ENCODE data around the gene CHAC2. TPM values are rescaled to one million over a fixed set of nuclear protein-coding genes. Genes with fewer than 3 reads are reported as not detected.

CHAC2 gene
- total RNA-seq, 1 donor from 2014 or later, result 1.3 TPM

DNA sequence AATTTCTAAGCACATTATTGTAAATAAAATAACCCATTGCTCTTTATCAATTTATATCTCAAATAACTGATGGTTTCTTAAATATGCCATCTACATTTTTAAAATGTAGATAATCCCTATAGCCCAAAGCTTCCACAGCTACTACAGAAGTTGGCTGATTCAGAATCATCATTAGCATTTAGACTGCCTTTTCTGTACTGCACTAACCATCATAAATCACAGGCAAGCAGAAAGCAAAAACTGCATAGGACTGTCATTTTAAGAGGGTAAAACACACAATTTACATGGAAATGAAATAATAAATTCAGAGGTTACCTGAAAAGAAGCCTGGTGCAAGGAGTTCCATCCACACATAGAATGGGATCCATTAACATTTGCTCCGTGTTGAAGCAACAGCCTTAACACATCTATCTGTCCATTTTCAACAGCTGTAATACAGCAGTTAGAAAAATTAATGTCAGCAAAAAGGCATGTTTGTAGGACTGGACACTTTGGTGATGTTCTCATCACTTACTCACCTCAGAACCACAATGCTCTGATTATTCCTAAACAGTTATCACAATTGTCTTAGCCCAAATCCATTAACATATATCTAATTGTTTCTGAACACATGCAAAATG lies 38.4 kb upstream of the CHAC2 start:
- H3K9me3 Mint-ChIP-seq (ENCODE audit: unreplicated experiment), result no peaks in the 10 kb centered on the region
- no peak overlapping the region for H3K27ac Mint-ChIP-seq (ENCODE audit: unreplicated experiment)
- no peaks in the 10 kb centered on the region for H3K27me3 Mint-ChIP-seq (ENCODE audit: unreplicated experiment)
- no peak overlapping the region for H3K4me3 Mint-ChIP-seq (ENCODE audit: unreplicated experiment)
- H3K36me3 Mint-ChIP-seq (ENCODE audit: low read depth, unreplicated experiment), result peaks cover 8% of the 10 kb centered on the region
- TF ChIP-seq, protein P1, sequence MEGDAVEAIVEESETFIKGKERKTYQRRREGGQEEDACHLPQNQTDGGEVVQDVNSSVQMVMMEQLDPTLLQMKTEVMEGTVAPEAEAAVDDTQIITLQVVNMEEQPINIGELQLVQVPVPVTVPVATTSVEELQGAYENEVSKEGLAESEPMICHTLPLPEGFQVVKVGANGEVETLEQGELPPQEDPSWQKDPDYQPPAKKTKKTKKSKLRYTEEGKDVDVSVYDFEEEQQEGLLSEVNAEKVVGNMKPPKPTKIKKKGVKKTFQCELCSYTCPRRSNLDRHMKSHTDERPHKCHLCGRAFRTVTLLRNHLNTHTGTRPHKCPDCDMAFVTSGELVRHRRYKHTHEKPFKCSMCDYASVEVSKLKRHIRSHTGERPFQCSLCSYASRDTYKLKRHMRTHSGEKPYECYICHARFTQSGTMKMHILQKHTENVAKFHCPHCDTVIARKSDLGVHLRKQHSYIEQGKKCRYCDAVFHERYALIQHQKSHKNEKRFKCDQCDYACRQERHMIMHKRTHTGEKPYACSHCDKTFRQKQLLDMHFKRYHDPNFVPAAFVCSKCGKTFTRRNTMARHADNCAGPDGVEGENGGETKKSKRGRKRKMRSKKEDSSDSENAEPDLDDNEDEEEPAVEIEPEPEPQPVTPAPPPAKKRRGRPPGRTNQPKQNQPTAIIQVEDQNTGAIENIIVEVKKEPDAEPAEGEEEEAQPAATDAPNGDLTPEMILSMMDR (IDR thresholded peaks at IDR 0.05; ENCODE audit: unreplicated experiment), result no peak
- no peak for DNase-seq (ENCODE audit: low spot score)
- no peaks in the 10 kb centered on the region for H3K4me1 Mint-ChIP-seq (ENCODE audit: unreplicated experiment)

DNA sequence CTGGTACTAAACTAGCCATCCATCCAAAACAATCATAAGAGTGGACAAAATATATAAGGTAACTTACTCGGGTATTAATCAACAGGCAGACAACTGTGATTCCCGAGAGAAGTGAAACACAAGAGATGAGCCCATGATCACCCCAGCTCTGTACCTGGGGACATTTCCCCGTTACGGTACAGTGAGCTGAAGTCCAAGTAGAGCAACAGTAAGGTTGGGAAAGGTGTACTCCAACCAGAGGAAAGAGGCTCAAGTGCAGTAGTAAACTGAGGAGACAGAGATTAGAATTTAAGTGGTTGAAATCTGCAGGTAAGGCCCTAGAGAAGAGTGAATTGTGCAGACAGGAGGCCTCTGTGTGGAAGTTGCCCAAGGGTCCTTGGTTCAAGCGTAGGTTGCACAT lies 30.5 kb upstream of the CHAC2 start:
- Mint-ChIP-seq H3K9me3 (ENCODE audit: unreplicated experiment) (no peaks in the 10 kb centered on the region), H3K36me3 (ENCODE audit: low read depth, unreplicated experiment) (peaks cover 16% of the 10 kb centered on the region), H3K4me3 (ENCODE audit: unreplicated experiment) (no peak overlapping the region), H3K4me1 (ENCODE audit: unreplicated experiment) (peaks cover 15% of the 10 kb centered on the region), H3K27me3 (ENCODE audit: unreplicated experiment) (no peaks in the 10 kb centered on the region), H3K27ac (ENCODE audit: unreplicated experiment) (no peak overlapping the region)
- TF ChIP-seq, protein P1 (IDR thresholded peaks at IDR 0.05; ENCODE audit: unreplicated experiment), result no peak
- DNase-seq (ENCODE audit: low spot score), result no peak

DNA sequence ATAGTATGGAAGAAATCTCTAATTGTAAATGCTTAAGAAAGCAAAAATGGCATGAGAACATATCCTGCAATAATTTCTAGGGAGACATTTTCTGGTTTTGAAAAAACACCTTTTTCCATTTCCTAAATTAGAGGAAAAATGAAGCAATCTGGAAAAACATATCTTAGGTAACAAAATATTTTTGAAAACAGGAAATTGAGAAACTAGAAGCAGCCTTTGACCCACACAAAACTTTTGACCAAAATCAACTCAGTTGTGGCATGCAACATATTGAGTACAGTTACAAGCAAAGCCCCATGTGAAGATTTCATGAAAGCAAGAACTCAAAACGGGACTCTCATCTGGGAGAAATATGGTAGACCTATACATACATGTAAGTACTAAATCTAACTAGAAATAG lies 28.6 kb upstream of the CHAC2 start:
- Mint-ChIP-seq H3K27me3 (ENCODE audit: unreplicated experiment) (no peaks in the 10 kb centered on the region), H3K9me3 (ENCODE audit: unreplicated experiment) (no peaks in the 10 kb centered on the region), H3K36me3 (ENCODE audit: low read depth, unreplicated experiment) (peaks cover 10% of the 10 kb centered on the region), H3K4me1 (ENCODE audit: unreplicated experiment) (peaks cover 22% of the 10 kb centered on the region), H3K4me3 (ENCODE audit: unreplicated experiment) (no peak overlapping the region), H3K27ac (ENCODE audit: unreplicated experiment) (no peak overlapping the region)
- TF ChIP-seq, protein P1 (IDR thresholded peaks at IDR 0.05; ENCODE audit: unreplicated experiment), result no peak
- no peak for DNase-seq (ENCODE audit: low spot score)

DNA sequence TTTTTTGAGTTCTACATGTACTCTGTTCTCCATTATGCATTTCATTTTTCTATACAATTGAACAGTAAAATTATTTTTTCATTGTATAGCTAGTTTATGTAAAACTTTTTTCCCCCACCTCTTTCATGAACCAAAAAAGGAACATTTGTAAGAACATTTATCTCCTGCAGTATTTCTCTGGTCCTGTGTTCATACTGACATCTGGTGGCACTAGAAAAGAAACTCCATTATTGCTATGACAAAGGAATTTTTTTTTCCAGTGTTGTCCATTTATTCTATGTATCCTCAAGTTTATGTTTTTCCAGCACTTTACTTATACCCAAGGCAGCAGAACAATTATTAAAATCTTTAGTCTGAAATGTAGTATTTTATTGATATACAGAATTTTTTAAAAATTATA lies 27.4 kb upstream of the CHAC2 start:
- no peak for DNase-seq (ENCODE audit: low spot score)
- Mint-ChIP-seq H3K4me3 (ENCODE audit: unreplicated experiment) (no peak overlapping the region), H3K27ac (ENCODE audit: unreplicated experiment) (no peak overlapping the region), H3K36me3 (ENCODE audit: low read depth, unreplicated experiment) (peaks cover 4% of the 10 kb centered on the region), H3K4me1 (ENCODE audit: unreplicated experiment) (peaks cover 22% of the 10 kb centered on the region), H3K27me3 (ENCODE audit: unreplicated experiment) (no peaks in the 10 kb centered on the region), H3K9me3 (ENCODE audit: unreplicated experiment) (no peaks in the 10 kb centered on the region)
- TF ChIP-seq, protein P1 (IDR thresholded peaks at IDR 0.05; ENCODE audit: unreplicated experiment), result no peak

DNA sequence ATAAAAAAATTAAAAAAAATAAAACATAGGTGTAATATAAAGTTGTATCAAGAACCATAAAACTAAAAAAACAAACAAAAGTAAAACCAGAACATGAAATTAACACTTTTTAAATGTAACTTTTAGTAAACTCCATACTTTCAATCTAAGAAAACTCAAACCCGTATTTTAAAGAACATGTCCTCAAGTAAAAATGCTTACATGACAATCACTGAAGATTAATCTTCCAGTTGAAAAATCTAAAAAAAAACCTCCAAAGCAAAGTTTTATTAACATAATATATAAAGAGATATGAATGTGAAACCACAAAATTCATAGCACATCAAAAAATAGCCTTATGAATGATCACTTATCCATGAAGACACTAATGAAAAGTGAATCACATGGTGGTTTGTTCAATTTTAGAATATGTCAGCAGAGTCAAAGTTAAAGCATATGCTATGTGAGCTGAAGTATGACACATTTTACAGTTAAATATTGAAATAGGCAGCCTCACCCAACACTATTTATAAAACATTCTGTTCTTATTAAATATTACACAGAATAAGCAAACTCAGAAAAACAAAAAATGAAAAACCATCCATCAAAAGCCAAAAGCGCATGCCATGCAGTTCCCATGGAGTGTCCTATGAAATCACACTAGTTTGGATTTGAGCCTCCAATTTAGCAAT lies 23.1 kb upstream of the CHAC2 start:
- no peaks in the 10 kb centered on the region for H3K36me3 Mint-ChIP-seq (ENCODE audit: low read depth, unreplicated experiment)

More for the DNA sequence above, 23.1 kb upstream of the CHAC2 start:
- Mint-ChIP-seq H3K4me1 (ENCODE audit: unreplicated experiment) (peaks cover 22% of the 10 kb centered on the region), H3K27ac (ENCODE audit: unreplicated experiment) (no peak overlapping the region), H3K4me3 (ENCODE audit: unreplicated experiment) (no peak overlapping the region), H3K27me3 (ENCODE audit: unreplicated experiment) (no peaks in the 10 kb centered on the region), H3K9me3 (ENCODE audit: unreplicated experiment) (no peaks in the 10 kb centered on the region)
- DNase-seq (ENCODE audit: low spot score), result no peak
- TF ChIP-seq, protein P1 (IDR thresholded peaks at IDR 0.05; ENCODE audit: unreplicated experiment), result no peak
